GM12801 (cell line): Measurements from ENCODE around the gene VSNL1.

Source experiments
- TF ChIP-seq, protein P1 (sequence below): IDR thresholded peaks from one replicate; pipeline ENCODE4 v1.5.1; 2011; ENCODE audit warnings: control low read depth; ENCODE audit not compliant: insufficient read length; ENCODE audit errors: extremely low read depth

VSNL1 gene

DNA sequence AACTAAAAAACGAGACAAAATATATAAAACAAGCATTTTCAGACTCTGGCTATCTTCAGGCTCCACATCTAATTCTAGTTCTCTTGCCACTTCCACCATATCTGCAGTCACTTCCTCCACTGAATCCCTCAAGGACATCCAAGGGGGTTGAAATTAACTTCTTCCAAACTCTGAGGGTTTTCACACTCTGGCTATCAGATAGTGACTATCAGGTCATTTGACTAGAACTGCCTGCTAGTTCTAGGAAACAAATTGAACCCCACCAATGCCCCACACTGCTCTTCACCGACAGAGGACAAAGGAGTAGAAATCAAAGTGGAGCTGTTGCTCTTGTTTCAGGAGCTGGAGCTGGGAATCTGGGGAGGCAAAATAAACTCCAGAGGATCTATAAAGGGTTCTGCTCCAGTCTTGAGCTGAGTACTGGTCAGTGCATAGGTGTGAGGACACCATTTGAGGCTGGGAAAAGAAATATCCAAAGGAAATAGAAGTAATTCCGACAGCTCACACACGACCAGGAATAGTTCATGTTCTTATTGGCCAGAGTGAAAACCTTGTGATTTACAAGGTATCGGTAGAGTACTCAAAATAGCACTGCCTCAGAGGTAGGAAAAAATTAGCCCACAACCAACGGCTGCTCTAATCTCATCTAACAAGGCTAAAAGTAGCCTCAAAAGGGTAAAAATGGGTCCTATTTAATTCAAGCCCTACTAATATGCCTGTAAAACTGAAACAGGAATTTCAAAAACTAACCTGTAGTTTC is 141.8 kb downstream of the VSNL1 start:
- TF ChIP-seq, protein P1, sequence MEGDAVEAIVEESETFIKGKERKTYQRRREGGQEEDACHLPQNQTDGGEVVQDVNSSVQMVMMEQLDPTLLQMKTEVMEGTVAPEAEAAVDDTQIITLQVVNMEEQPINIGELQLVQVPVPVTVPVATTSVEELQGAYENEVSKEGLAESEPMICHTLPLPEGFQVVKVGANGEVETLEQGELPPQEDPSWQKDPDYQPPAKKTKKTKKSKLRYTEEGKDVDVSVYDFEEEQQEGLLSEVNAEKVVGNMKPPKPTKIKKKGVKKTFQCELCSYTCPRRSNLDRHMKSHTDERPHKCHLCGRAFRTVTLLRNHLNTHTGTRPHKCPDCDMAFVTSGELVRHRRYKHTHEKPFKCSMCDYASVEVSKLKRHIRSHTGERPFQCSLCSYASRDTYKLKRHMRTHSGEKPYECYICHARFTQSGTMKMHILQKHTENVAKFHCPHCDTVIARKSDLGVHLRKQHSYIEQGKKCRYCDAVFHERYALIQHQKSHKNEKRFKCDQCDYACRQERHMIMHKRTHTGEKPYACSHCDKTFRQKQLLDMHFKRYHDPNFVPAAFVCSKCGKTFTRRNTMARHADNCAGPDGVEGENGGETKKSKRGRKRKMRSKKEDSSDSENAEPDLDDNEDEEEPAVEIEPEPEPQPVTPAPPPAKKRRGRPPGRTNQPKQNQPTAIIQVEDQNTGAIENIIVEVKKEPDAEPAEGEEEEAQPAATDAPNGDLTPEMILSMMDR, result no peak

DNA sequence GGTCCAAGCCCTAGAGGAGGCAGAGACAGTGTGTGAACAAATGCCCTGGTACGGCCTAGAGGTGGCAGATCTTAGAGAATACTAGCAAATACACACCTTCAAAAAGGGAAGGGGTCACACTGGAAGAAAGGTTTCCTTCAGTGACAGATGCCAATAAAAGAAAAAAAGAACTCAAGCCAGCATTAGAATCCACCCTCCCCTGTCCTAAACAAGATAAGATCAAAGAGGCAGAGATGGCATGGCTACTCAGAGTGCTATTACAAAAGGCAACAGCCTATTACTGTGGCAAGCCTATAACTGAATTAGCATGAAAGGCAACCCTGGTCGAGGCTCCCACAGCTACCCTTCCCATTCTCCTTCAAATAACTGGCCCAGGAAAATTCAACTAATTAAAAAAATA is 143.5 kb downstream of the VSNL1 start:
- TF ChIP-seq, protein P1, result no peak

DNA sequence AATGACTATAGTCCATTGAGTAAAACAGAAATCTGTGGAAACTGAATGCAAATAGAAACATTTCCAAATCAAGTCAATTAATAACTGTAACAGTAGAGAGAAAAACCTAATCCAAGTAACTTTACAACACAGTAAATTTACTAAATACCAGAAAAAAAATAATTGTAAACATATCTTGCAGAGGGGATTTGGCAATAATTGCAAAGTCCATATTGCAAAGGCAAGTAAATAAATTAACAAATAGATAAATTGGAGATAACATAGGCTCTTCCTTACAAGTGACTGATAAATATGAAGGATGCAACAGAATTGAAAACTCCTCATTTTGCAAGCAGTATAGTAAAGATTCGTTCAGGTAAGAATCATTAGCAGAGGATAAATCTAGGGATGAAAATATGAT is 148.1 kb downstream of the VSNL1 start:
- TF ChIP-seq, protein P1, result no peak

DNA sequence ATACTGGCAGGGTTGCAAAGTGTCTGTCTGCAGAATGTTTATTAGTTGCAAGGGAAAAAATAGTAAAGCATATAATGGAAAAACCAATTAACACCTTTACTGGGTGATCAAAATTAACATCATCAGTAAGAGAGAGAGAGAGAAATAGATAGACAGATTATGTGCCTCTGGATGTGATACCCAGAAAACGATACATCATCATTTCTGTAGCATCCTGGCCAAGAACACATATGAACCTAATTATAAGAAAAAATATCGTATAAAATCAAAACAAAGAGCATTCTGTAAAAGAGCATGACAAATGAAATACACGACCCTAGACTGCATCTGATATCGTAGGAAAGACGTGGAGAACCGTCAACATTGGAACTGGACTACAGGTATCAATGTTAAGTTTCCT is 148.5 kb downstream of the VSNL1 start:
- TF ChIP-seq, protein P1, result no peak

- TF ChIP-seq, protein P1, result no peak
Observed at GRCh38 chr2:17690776-17691175, 150.3 kb downstream of the VSNL1 start.
